ENCODE data around the gene NUP153.

GRCh38 chr6:17580518-17581048 is 126.1 kb downstream of the NUP153 start:
- TF ChIP-seq CTCF (conservative IDR thresholded peaks at IDR 0.05) (no peak), ZFX (IDR thresholded peaks at IDR 0.05) (no peak)

Data from C4-2B (cell line).